Motor neuron (in vitro differentiated cells): Measurements from ENCODE around the gene TIMP2. TPM values are rescaled to one million over a fixed set of nuclear protein-coding genes. Genes with fewer than 3 reads are reported as not detected.

ENCODE experiments used
- ATAC-seq, 8 experiments: fragments of 200-7000 bp; cut with Tn5 transposase; replicated peaks in 6 of 8; 2 replicates each; pipeline ENCODE4 v1.8.0; 2021; ENCODE audit warnings: mild to moderate bottlenecking in 8 of 8, moderate library complexity in 8 of 8
- H3K27ac ChIP-seq, 2 donors: fragments of 250-450 bp; sonication (Bioruptor Pico); 2 replicates each; pipeline ENCODE4 v1.9.0; 2021; ENCODE audit warnings: antibody characterized with exemption in 2 of 2, mild to moderate bottlenecking in 2 of 2, moderate library complexity in 1 of 2
- H3K4me1 ChIP-seq, 2 donors: fragments of 250-450 bp; sonication (Bioruptor Pico); replicated peaks in 1 of 2; 2 replicates each; pipeline ENCODE4 v1.6.1; 2021; ENCODE audit warnings: antibody characterized with exemption in 2 of 2, mild to moderate bottlenecking in 2 of 2, moderate library complexity in 1 of 2
- H3K4me3 ChIP-seq, 5 donors: fragments of 250-450 bp; sonication (Bioruptor Pico); 2 replicates each; pipeline ENCODE4 v1.9.0; 2021; ENCODE audit warnings: antibody characterized with exemption in 5 of 5, mild to moderate bottlenecking in 5 of 5, moderate library complexity in 4 of 5
- WGBS, 10 experiments: fragments of 450-650 bp; shearing (Covaris generic); methylation state at CpG; one replicate each; pipeline ENCODE4 v1.0.0; 2022; 5-methylcytosine and 5-hydroxymethylcytosine counted together
- in situ Hi-C, 9 experiments: fragments of 400-800 bp; cut with MboI; loops; one replicate each; pipeline ENCODE4 v1.15.0; 2021; ENCODE audit warnings: low sequenced_read_pairs in 9 of 9, low pct_unique_long_range_greater_than_20kb in 2 of 9; ENCODE audit not compliant: unreplicated experiment in 9 of 9
- total RNA-seq, 8 experiments: library from RNA; unstranded; fragments of 300-600 nt; gene quantifications; 2 replicates each; pipeline versions ENCODE4 v1.2.3 to v1.2.4, GENCODE V29; 2022

Gene TIMP2
- total RNA-seq, 8 experiments from 2014 or later, result 18.8 to 246 (median 38.7) TPM

- ATAC-seq, result no peak
- in situ Hi-C loops, result no loop called here
- no peak overlapping the region for H3K27ac ChIP-seq
- no peaks in the 10 kb centered on the region for H3K4me1 ChIP-seq
- 57 to 100% (median 80%) methylated on average over 1 to 2 of the region's 21 CpGs; no CpG with 5 or more reads in 3 of the 10 experiments for WGBS, 10 experiments
- H3K4me3 ChIP-seq, result no peak overlapping the region
These were observed 98.2 kb downstream of the TIMP2 start for GRCh38 chr17:78826836-78827509.

DNA sequence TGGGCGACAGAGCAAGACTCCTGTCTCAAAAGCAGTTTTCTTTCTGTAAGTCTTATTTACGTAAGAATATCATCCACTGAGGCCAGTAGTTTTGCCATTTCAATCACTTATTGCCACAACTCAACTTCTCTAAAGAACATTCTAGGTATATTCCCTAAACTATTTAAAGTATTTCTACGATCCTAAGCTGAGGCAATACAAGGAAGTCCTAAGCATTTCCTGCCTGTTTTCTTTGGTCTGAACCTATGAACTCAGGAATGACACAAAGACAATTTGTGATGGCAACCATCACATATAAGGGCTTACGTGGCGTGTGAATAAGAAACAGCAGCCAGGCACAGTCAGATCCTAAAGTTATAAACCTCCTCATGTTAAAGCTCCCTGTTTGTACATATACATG is 98.8 kb downstream of the TIMP2 start:
- H3K27ac ChIP-seq, result no peak overlapping the region
- WGBS, 10 experiments, result 86 to 100% (median 100%) methylated on average over 1 to 5 of the region's 5 CpGs; no CpG with 5 or more reads in 1 of the 10 experiments

GRCh38 chr17:78825696-78826095 is 99.5 kb downstream of the TIMP2 start:
- no peak for ATAC-seq
- in situ Hi-C loops, result no loop called here
- H3K4me1 ChIP-seq, result no peaks in the 10 kb centered on the region
- H3K27ac ChIP-seq, result no peak overlapping the region
- WGBS, 10 experiments, result 60 to 100% (median 96%) methylated on average over 1 to 4 of the region's 6 CpGs; no CpG with 5 or more reads in 5 of the 10 experiments
- no peak overlapping the region for H3K4me3 ChIP-seq

More for the DNA sequence above, 98.8 kb downstream of the TIMP2 start:
- ATAC-seq, result no peak
- Histone ChIP-seq H3K4me3 (no peak overlapping the region), H3K4me1 (no peaks in the 10 kb centered on the region)
- in situ Hi-C loops, result no loop called here

- 86 to 100% (median 91%) methylated on average over 1 to 7 of the region's 7 CpGs; no CpG with 5 or more reads in 2 of the 10 experiments for WGBS, 10 experiments
- H3K4me3 ChIP-seq, result no peak overlapping the region
- H3K4me1 ChIP-seq, result no peaks in the 10 kb centered on the region
- H3K27ac ChIP-seq, result no peak overlapping the region
- no peak for ATAC-seq
- in situ Hi-C loops, result no loop called here
These were observed 100.9 kb downstream of the TIMP2 start for GRCh38 chr17:78824240-78824639.

DNA sequence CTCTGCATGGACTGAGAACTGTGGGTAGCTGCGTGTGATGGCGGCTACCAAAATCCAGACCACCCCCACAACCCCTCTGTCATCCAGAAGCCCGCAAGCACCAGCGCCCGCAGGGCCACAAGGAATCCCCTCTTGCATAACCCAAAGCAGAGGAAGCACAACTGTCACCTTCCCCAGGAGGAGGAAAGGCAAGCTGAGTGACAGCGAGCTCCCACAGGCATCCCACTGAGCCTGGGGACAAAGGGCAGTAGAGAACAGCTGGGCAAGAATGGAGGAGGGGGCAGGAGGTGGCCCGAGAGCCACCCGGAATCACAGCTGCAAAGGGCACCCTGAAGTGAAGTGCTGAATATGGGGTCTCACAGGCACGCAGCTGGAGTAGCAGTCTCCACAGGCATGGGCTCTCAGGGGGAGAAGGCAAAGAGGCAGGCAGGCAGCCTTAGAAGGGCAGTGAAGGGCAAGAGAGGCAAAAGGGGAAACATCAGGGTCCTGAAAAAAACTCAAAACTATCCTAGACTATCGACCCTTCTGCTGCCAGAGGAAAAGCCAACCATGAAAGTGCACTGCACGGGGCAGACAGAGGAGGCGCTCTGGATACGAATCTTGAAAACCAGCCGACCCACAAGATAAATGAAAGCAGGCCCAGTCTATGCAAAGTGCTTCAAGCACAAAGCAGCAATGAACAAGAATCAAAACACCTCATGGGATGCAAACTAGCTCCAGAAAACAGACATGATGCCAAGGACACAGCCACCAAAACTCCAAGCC is 101.7 kb downstream of the TIMP2 start:
- in situ Hi-C loops, result no loop called here

GRCh38 chr17:78822552-78822951 is 102.6 kb downstream of the TIMP2 start:
- no peak overlapping the region for H3K4me3 ChIP-seq
- 80% methylated on average over 1 of the region's 14 CpGs; no CpG with 5 or more reads in 9 of the 10 experiments for WGBS, 10 experiments
- in situ Hi-C loops, result no loop called here
- no peak overlapping the region for H3K27ac ChIP-seq
- no peaks in the 10 kb centered on the region for H3K4me1 ChIP-seq
- peak in 4 of 8 experiments; percentile 26 to 98 (median 56) for ATAC-seq

More for the DNA sequence above, 101.7 kb downstream of the TIMP2 start:
- 20 to 100% (median 83%) methylated on average over 1 to 12 of the region's 14 CpGs for WGBS, 10 experiments
- Histone ChIP-seq H3K4me3 (no peak overlapping the region), H3K4me1 (no peaks in the 10 kb centered on the region), H3K27ac (no peak overlapping the region)
- ATAC-seq, result no peak

GRCh38 chr17:78821961-78822360 is 103.2 kb downstream of the TIMP2 start:
- ATAC-seq, result no peak
- no peak overlapping the region for H3K27ac ChIP-seq
- in situ Hi-C loops, result no loop called here

GRCh38 chr17:78820841-78821240 is 104.3 kb downstream of the TIMP2 start:
- ATAC-seq, result no peak
- Histone ChIP-seq H3K27ac (no peak overlapping the region), H3K4me3 (no peak overlapping the region), H3K4me1 (no peaks in the 10 kb centered on the region)
- 84 to 100% (median 93%) methylated on average over 2 to 12 of the region's 13 CpGs; no CpG with 5 or more reads in 3 of the 10 experiments for WGBS, 10 experiments
- in situ Hi-C loops, result no loop called here

More at GRCh38 chr17:78821961-78822360, 103.2 kb downstream of the TIMP2 start:
- Histone ChIP-seq H3K4me3 (no peak overlapping the region), H3K4me1 (no peaks in the 10 kb centered on the region)
- WGBS, 10 experiments, result 80 to 100% (median 95%) methylated on average over 1 to 3 of the region's 8 CpGs; no CpG with 5 or more reads in 7 of the 10 experiments

DNA sequence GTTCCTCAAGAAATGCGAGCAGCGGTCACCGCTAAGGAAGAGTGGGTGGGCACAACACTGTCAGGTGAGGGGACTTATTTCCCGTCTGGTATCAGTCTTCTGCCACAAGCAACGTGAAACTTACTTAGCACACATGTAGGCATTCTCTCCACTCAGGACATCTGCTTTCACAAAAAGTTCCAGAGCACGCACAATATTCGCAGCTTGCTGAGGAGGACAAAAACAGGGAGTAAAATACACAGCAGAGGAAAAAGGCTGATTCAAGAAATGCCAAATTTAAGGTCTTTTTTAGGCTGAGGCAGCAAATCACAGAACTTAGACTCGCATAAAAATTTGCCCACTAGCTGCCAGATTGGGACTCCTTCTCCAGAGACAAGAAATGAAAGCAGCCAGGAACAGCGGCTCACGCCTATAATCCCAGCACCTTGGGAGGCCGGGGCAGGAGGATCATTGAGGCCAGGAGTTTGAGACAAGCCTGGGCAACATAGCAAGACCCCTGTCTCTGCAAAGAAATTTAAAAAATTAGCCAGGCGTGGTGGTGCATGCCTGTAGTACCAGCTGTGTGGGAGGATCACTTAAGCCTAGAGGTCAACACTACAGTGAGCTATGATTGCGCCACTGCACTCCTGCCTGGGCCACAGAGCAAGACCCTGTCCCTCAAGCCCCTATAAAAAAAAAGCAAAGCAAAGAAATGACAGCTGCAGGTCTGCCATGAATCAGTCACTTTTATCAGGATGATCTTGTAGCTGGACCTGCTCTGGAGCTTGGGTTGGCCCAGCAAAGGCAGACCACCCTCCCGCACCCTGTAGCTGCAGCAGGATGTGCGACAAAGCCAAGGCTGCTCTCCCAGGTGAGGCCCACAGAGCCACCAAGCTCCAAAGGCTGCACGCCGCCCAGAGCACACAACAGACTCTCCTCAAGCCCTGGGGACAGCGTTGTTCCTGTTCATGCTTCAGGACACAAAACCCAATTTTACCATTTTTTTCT is 105.1 kb downstream of the TIMP2 start:
- in situ Hi-C loops, result loop anchor here in 1 of 9 experiments (10.0 kb wide), 1 partner anchor 705 kb away; no protein-coding TSS in a partner anchor
- no peak overlapping the region for H3K4me3 ChIP-seq
- no peak overlapping the region for H3K27ac ChIP-seq
- 75 to 100% (median 95%) methylated on average over 2 to 12 of the region's 18 CpGs for WGBS, 10 experiments
- H3K4me1 ChIP-seq, result no peaks in the 10 kb centered on the region
- no peak for ATAC-seq

GRCh38 chr17:78819402-78819801 is 105.8 kb downstream of the TIMP2 start:
- in situ Hi-C loops, result loop anchor here in 1 of 9 experiments (10.0 kb wide), 1 partner anchor 705 kb away; no protein-coding TSS in a partner anchor
- ATAC-seq, result no peak
- no peak overlapping the region for H3K4me3 ChIP-seq
- H3K4me1 ChIP-seq, result no peaks in the 10 kb centered on the region
- no peak overlapping the region for H3K27ac ChIP-seq
- 57 to 100% (median 91%) methylated on average over 1 to 8 of the region's 8 CpGs; no CpG with 5 or more reads in 1 of the 10 experiments for WGBS, 10 experiments

DNA sequence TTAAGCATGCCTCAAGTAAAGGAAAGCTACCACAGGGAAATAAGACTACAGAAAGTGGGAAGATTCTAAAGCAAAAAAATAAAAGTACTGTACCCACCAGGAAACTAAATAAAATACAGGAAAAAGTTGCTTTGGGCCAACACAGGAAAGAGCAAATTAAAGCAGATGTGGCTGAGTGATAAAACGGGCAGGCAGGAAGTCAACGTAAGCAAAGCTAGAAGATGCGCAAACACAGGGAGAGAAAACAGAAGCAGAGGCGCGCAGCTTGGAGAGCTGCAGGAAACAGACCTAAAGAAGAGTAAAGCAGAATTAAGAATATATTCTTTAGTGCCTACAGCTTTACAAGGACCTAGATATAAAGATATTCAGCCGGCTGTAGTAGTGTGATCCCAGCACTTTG is 106.3 kb downstream of the TIMP2 start:
- in situ Hi-C loops, result loop anchor here in 1 of 9 experiments (10.0 kb wide), 1 partner anchor 704 kb away; no protein-coding TSS in a partner anchor
- Histone ChIP-seq H3K4me1 (no peaks in the 10 kb centered on the region), H3K27ac (no peak overlapping the region), H3K4me3 (no peak overlapping the region)
- whole genome bisulfite sequencing, 10 experiments, result 50 to 100% (median 85%) methylated on average over 1 to 6 of the region's 6 CpGs
- no peak for ATAC-seq

GRCh38 chr17:78818152-78818846 is 106.9 kb downstream of the TIMP2 start:
- in situ Hi-C loops, result loop anchor here in 1 of 9 experiments (10.0 kb wide), 1 partner anchor 703 kb away; no protein-coding TSS in a partner anchor
- Histone ChIP-seq H3K27ac (no peak overlapping the region), H3K4me3 (no peak overlapping the region), H3K4me1 (no peaks in the 10 kb centered on the region)
- 74 to 98% (median 92%) methylated on average over 1 to 18 of the region's 19 CpGs for WGBS, 10 experiments
- ATAC-seq, result no peak
